WTC11 (cell line): ENCODE data around the gene MAML3.

Experiments used
- ATF1 ChIP-seq: sonication (generic); formaldehyde crosslinking; IDR thresholded peaks from 2 replicates; pipeline ENCODE4 v1.8.1; 2023; ENCODE audit warnings: mild to moderate bottlenecking, moderate library complexity, missing genetic modification reagents
- CREM ChIP-seq: sonication (generic); formaldehyde crosslinking; IDR thresholded peaks from 2 replicates; pipeline ENCODE4 v1.8.1; 2022; ENCODE audit warnings: mild to moderate bottlenecking, missing genetic modification reagents, moderate library complexity
- GRHL2 ChIP-seq: fragments of 250-450 bp; sonication (Bioruptor Pico); IDR thresholded peaks from 2 replicates; pipeline ENCODE4 v1.8.0; 2022; ENCODE audit warnings: mild to moderate bottlenecking, moderate library complexity; ENCODE audit not compliant: insufficient replicate concordance, severe bottlenecking
- PRRX2 ChIP-seq: fragments of 250-450 bp; sonication (Bioruptor Pico); IDR thresholded peaks from 2 replicates; pipeline ENCODE4 v1.8.0; 2021; ENCODE audit warnings: mild to moderate bottlenecking
- TP53 ChIP-seq: sonication (generic); formaldehyde crosslinking; IDR thresholded peaks from 2 replicates; pipeline ENCODE4 v1.8.1; 2023; ENCODE audit warnings: mild to moderate bottlenecking, missing genetic modification reagents
- TF ChIP-seq, protein P1 (sequence below): fragments of 200-600 bp; IDR thresholded peaks from 2 replicates; pipeline ENCODE4 v1.8.0; 2022; ENCODE audit warnings: antibody characterized with exemption
- TF ChIP-seq, protein P2 (sequence below): sonication (generic); formaldehyde crosslinking; IDR thresholded peaks from 2 replicates; pipeline ENCODE4 v1.8.0; 2022; ENCODE audit warnings: mild to moderate bottlenecking, missing genetic modification reagents
- TF ChIP-seq, protein P3 (sequence below): sonication (generic); formaldehyde crosslinking; IDR thresholded peaks from 2 replicates; pipeline ENCODE4 v1.8.1; 2022; ENCODE audit warnings: mild to moderate bottlenecking, missing genetic modification reagents, moderate library complexity, borderline replicate concordance
- TF ChIP-seq, protein P4 (sequence below): sonication (generic); formaldehyde crosslinking; IDR thresholded peaks from 2 replicates; pipeline ENCODE4 v1.8.1; 2023; ENCODE audit warnings: mild to moderate bottlenecking, missing genetic modification reagents, borderline replicate concordance

DNA sequence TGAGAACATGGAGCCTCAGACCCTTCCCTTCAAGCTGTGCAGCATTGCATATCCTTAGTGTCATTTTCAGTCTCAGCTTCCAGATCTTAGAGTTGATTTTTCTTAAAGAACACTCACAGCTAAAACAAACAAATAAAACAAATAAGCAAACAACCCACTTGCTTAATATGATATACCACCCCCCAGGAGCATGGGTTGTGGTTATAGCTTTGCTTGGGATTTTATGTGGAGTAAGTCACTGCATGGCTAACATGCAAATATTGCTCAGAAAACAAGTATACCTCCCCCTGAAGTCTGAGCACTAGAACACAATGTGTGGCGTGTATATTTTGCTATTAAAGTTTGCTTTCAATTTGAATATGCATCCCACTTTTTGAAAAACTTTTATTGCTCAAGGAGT is 409.8 kb downstream of the MAML3 start:
- TF ChIP-seq TP53 (no peak), GRHL2 (CRISPR knock-in tag) (no peak), PRRX2 (CRISPR knock-in tag) (no peak), ATF1 (CRISPR knock-in tag) (no peak), CREM (CRISPR knock-in tag) (no peak)
- TF ChIP-seq, protein P1, sequence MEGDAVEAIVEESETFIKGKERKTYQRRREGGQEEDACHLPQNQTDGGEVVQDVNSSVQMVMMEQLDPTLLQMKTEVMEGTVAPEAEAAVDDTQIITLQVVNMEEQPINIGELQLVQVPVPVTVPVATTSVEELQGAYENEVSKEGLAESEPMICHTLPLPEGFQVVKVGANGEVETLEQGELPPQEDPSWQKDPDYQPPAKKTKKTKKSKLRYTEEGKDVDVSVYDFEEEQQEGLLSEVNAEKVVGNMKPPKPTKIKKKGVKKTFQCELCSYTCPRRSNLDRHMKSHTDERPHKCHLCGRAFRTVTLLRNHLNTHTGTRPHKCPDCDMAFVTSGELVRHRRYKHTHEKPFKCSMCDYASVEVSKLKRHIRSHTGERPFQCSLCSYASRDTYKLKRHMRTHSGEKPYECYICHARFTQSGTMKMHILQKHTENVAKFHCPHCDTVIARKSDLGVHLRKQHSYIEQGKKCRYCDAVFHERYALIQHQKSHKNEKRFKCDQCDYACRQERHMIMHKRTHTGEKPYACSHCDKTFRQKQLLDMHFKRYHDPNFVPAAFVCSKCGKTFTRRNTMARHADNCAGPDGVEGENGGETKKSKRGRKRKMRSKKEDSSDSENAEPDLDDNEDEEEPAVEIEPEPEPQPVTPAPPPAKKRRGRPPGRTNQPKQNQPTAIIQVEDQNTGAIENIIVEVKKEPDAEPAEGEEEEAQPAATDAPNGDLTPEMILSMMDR, result no peak
- TF ChIP-seq, protein P2, sequence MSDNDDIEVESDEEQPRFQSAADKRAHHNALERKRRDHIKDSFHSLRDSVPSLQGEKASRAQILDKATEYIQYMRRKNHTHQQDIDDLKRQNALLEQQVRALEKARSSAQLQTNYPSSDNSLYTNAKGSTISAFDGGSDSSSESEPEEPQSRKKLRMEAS (CRISPR knock-in tag), result no peak
- TF ChIP-seq, protein P3, sequence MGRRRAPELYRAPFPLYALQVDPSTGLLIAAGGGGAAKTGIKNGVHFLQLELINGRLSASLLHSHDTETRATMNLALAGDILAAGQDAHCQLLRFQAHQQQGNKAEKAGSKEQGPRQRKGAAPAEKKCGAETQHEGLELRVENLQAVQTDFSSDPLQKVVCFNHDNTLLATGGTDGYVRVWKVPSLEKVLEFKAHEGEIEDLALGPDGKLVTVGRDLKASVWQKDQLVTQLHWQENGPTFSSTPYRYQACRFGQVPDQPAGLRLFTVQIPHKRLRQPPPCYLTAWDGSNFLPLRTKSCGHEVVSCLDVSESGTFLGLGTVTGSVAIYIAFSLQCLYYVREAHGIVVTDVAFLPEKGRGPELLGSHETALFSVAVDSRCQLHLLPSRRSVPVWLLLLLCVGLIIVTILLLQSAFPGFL (CRISPR knock-in tag), result no peak
- TF ChIP-seq, protein P4, sequence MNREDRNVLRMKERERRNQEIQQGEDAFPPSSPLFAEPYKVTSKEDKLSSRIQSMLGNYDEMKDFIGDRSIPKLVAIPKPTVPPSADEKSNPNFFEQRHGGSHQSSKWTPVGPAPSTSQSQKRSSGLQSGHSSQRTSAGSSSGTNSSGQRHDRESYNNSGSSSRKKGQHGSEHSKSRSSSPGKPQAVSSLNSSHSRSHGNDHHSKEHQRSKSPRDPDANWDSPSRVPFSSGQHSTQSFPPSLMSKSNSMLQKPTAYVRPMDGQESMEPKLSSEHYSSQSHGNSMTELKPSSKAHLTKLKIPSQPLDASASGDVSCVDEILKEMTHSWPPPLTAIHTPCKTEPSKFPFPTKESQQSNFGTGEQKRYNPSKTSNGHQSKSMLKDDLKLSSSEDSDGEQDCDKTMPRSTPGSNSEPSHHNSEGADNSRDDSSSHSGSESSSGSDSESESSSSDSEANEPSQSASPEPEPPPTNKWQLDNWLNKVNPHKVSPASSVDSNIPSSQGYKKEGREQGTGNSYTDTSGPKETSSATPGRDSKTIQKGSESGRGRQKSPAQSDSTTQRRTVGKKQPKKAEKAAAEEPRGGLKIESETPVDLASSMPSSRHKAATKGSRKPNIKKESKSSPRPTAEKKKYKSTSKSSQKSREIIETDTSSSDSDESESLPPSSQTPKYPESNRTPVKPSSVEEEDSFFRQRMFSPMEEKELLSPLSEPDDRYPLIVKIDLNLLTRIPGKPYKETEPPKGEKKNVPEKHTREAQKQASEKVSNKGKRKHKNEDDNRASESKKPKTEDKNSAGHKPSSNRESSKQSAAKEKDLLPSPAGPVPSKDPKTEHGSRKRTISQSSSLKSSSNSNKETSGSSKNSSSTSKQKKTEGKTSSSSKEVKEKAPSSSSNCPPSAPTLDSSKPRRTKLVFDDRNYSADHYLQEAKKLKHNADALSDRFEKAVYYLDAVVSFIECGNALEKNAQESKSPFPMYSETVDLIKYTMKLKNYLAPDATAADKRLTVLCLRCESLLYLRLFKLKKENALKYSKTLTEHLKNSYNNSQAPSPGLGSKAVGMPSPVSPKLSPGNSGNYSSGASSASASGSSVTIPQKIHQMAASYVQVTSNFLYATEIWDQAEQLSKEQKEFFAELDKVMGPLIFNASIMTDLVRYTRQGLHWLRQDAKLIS, result no peak
